Activated CD4-positive, alpha-beta memory T cell treated with anti-CD3 and anti-CD28 coated beads, Interleukin-2, amount 10 ng/mL, durations not matched to agents 7 days and 5 days (primary cell): ENCODE measurements around the gene GPR27. TPM values are rescaled to one million over a fixed set of nuclear protein-coding genes. Genes with fewer than 3 reads are reported as not detected.

Experiments used
- CTCF ChIA-PET: fragments of 350-600 bp; sonication (Branson Sonifier 250); formaldehyde crosslinking; loops from one replicate; lab custom pipeline; 2021; ENCODE audit warnings: antibody characterized with exemption, inconsistent platforms; lab: Charles Lee
- POLR2A ChIA-PET: fragments of 350-600 bp; sonication (Branson Sonifier 250); formaldehyde crosslinking; loops from one replicate; lab custom pipeline; 2021; ENCODE audit warnings: antibody characterized with exemption; lab: Charles Lee
- DNase-seq: peaks from one replicate; pipeline ENCODE4 v3.0.0-alpha.2; 2020
- H3K27ac Mint-ChIP-seq: one replicate; pipeline ENCODE4 v1.8.0; 2021; ENCODE audit warnings: mild to moderate bottlenecking, mixed read lengths
- H3K27me3 Mint-ChIP-seq: one replicate; pipeline ENCODE4 v1.8.0; 2021; ENCODE audit warnings: mixed read lengths
- H3K36me3 Mint-ChIP-seq: one replicate; pipeline ENCODE4 v1.8.0; 2021; ENCODE audit warnings: low read depth, mixed read lengths
- H3K4me1 Mint-ChIP-seq: one replicate; pipeline ENCODE4 v1.8.0; 2021; ENCODE audit warnings: mixed read lengths
- H3K4me3 Mint-ChIP-seq: one replicate; pipeline ENCODE4 v1.8.0; 2021; ENCODE audit warnings: mild to moderate bottlenecking, mixed read lengths
- H3K9me3 Mint-ChIP-seq: one replicate; pipeline ENCODE4 v1.8.0; 2021; ENCODE audit warnings: mixed read lengths
- total RNA-seq, 2 experiments: library from RNA; stranded (reverse); gene quantifications; one replicate each; pipeline ENCODE4 v1.2.3, GENCODE V29; 2021

The GPR27 gene
- total RNA-seq, 2 experiments from 2014 or later = 3.0 to 3.1 TPM

DNA sequence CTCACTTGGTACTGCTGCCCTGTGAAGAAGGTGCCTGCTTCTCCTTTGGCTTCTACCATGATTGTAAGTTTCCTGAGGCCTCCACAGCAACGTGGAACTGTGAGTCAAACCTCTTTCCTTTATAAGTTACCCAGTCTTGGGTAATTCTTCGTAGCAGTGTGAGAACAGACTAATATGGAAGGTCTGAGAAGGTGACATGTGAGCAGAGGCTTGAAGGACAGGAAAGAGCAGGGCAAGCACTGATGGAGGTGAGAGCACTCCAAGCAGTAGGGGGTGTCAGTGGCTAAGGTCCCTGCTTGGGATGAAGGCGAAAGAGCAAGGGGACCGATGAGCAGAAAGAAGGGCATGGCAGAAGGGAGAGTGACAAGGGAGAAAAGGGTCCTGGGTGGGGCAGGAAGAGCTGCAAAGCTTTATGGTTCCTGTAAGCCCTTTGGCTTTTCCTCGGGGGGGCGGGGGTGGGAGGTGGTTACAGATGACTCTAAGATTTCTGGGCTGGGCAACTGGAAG lies 32.0 kb upstream of the GPR27 start:
- ChIA-PET CTCF (interaction anchor here (1.2 to 1.8 kb wide), 2 partner anchors 9 to 11 kb away, joined by 3 to 6 read pairs; no protein-coding TSS in a partner anchor), POLR2A (interaction anchor here (1.5 kb wide), 1 partner anchor 16 kb away, joined by 3 read pairs; no protein-coding TSS in a partner anchor)
- Mint-ChIP-seq H3K4me1 (peaks cover 74% of the 10 kb centered on the region), H3K27ac (peak overlapping the region; percentile 94), H3K4me3 (peak overlapping the region; percentile 69), H3K27me3 (no peaks in the 10 kb centered on the region), H3K9me3 (no peaks in the 10 kb centered on the region), H3K36me3 (peaks cover 52% of the 10 kb centered on the region)
- DNase-seq = peak; percentile 47

DNA sequence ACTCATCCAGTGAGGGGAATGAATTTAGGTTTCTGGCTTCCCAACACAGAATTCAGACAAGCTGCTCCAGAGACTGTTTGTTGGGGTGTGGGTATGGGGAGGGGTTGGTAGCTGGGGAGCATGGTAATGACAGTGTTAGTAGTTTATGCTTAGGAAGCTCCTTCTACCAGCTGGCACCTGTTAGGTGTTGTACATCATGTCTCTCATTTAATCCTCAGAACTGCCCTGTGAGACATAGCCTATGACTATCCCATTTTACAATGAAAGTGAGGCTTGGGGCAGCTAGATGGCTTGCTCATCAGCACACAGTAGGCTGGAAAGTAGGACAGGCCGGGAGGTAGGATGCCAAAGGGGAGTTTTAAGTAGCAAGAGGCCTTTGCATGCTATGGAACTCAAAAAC lies 31.0 kb upstream of the GPR27 start:
- CTCF ChIA-PET = interaction anchor here (0.9 to 3.0 kb wide), 2 partner anchors 12 to 59 kb away, joined by 3 to 13 read pairs; no protein-coding TSS in a partner anchor
- H3K27ac Mint-ChIP-seq = peak overlapping the region; percentile 94
- POLR2A ChIA-PET = interaction anchor here (0.9 to 2.5 kb wide), 2 partner anchors 11 to 20 kb away, joined by 6 to 9 read pairs; no protein-coding TSS in a partner anchor
- H3K27me3 Mint-ChIP-seq = no peaks in the 10 kb centered on the region
- DNase-seq = no peak
- peaks cover 70% of the 10 kb centered on the region for H3K4me1 Mint-ChIP-seq
- H3K9me3 Mint-ChIP-seq = no peaks in the 10 kb centered on the region
- H3K4me3 Mint-ChIP-seq = peak overlapping the region; percentile 69
- H3K36me3 Mint-ChIP-seq = peaks cover 47% of the 10 kb centered on the region

DNA sequence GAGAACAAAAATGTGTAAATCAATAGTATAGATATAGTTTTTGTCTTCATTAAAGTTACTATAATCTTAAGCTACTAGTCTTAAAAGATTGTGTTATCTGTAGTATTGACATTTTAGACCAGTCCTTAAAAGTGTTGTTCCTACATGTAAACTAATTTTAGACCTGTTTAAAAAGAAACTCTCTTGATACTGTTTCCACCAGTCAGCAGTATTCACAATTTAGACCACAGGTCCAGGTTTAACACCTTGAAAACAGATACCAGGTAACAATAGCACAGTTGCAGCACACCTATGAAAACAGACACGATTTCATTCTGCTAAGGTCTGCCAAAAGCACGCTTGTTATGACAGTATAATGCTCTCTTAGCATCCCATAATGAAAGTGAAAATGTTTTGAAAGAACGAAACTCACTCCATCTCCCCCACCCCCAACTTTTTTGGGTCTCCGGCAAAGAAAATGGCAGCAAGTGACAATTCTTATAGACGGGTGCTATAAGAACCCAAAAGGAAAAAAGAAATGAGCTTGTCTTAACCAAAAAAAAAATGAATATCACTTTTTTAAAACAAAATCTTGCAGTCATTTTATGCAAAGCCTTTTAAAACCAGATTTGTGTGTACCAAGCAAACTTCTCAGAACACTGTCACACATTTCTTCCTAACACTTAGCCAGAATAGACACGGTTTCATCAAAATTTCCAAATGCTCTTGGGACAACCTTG lies 30.0 kb upstream of the GPR27 start:
- peaks cover 66% of the 10 kb centered on the region for H3K4me1 Mint-ChIP-seq
- H3K9me3 Mint-ChIP-seq = no peaks in the 10 kb centered on the region
- no peaks in the 10 kb centered on the region for H3K27me3 Mint-ChIP-seq
- peak overlapping the region; percentile 94 for H3K27ac Mint-ChIP-seq
- CTCF ChIA-PET = interaction anchor here (1.5 to 3.0 kb wide), 3 partner anchors 10 to 671 kb away, joined by 3 to 13 read pairs (median 5); no protein-coding TSS in a partner anchor
- peak overlapping the region; percentile 92 for H3K4me3 Mint-ChIP-seq
- POLR2A ChIA-PET = interaction anchor here (1.0 to 2.5 kb wide), 9 partner anchors 9 to 759 kb away, joined by 3 to 11 read pairs (median 5); partner anchors contain the start of genes FOXP1 and RYBP
- DNase-seq = peak; percentile 72
- peaks cover 42% of the 10 kb centered on the region for H3K36me3 Mint-ChIP-seq

DNA sequence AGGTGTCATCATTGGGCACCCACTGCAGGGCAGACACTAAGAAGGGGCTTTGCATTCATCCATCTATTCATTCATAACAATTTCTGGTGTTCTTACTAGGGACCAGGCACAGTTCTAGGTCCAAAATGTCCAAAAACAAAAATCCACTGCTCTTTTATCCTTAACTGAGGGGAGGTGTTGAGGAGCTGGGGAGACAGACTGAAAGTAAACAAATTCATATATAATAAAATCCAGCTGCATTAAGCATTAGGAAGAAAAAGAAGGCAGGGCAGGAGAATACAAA lies 29.5 kb upstream of the GPR27 start:
- Mint-ChIP-seq H3K27ac (peak overlapping the region; percentile 94), H3K27me3 (no peaks in the 10 kb centered on the region), H3K36me3 (peaks cover 39% of the 10 kb centered on the region), H3K9me3 (no peaks in the 10 kb centered on the region), H3K4me3 (peak overlapping the region; percentile 92), H3K4me1 (peaks cover 64% of the 10 kb centered on the region)
- no peak for DNase-seq
- POLR2A ChIA-PET = interaction anchor here (0.8 to 2.5 kb wide), 11 partner anchors 10 to 759 kb away, joined by 3 to 11 read pairs (median 4); partner anchors contain the start of genes FOXP1 and RYBP
- CTCF ChIA-PET = interaction anchor here (1.5 to 3.0 kb wide), 3 partner anchors 9 to 672 kb away, joined by 3 to 13 read pairs (median 5); no protein-coding TSS in a partner anchor

DNA sequence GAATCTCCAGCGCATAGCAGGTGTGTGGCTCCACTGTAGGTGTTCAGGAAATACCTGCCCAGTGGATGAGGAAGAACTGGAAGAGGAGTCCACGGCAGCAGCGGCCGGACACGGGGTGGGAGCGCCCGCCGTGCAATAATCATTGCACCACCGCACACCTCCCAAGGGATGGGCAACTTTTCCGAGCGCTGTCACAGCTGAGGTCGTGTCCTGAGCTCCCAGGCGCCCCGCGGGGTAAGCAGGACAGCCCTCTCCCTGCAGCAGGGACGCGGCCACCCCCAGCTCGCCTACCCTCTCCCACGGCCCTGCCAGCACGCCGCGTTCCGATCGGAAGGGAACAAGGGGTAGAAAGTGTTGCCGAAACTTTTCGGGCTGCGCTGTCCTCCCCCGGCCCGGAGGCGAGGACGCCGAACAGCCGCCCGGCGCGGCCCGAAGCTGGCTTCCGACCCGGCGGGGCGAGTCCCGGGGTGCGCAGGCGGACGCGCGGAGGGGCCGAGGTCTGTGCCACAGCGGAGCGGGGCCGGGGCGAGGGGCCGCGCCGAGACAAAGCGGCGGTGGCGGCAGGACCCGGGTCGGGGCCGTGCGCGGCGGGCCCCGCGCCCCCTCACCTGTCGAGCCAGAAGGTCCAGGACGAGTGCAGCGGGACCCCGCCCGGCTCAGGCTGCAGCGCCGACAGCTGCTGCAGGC lies 28.9 kb upstream of the GPR27 start:
- POLR2A ChIA-PET = interaction anchor here (0.8 to 2.5 kb wide), 11 partner anchors 10 to 758 kb away, joined by 3 to 11 read pairs (median 4); partner anchors contain the start of genes FOXP1 and RYBP
- Mint-ChIP-seq H3K9me3 (no peaks in the 10 kb centered on the region), H3K4me1 (peaks cover 64% of the 10 kb centered on the region), H3K36me3 (peaks cover 34% of the 10 kb centered on the region), H3K4me3 (peak overlapping the region; percentile 92), H3K27ac (peak overlapping the region; percentile 94), H3K27me3 (no peaks in the 10 kb centered on the region)
- CTCF ChIA-PET = interaction anchor here (1.5 to 3.0 kb wide), 3 partner anchors 9 to 672 kb away, joined by 3 to 13 read pairs (median 5); no protein-coding TSS in a partner anchor
- peak; percentile 44 for DNase-seq

DNA sequence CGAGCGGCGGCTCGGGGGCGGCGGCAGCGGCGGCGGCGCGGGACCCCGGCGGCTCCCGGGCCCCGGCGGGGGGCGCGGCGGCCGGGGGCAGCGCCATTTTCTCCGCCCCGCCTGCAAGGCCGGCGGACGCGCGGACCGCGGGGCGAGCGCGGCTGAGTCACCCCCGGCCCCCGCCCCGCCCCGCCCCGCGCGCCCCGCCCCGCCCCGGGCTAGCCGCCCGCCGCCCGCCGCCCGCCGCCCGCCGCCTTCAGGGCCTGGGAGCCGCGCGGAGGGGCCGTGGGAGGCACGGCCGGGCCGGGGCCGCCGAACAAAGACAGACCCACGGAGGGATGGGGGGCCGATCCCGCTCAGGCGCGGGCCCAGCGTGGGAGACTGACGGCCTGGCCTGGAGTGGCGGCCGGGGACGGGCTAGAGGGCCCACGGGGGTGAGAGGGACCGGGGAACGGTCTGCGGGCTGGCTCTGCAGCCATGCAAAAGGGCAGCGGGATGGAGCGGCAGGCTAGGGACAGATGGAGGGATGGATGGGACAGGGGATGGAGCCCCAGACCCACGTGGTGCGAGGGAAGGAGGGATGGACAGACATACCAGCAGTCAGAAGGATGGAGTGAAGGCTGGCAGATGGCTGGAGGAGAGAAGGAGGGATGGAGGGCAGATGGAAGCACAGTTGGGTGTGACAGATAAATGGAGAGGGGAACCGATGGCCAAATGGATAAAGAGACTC lies 28.2 kb upstream of the GPR27 start, which contains the start of gene EIF4E3:
EIF4E3 (minus strand) TSS at position 132 of the 721 bp plus-strand sequence; CDS start at position 97, 35 bp downstream.
- Mint-ChIP-seq H3K4me3 (peak within 1 kb of the TSS; percentile 94), H3K36me3 (peaks cover 32% of the 10 kb centered on the region), H3K9me3 (no peaks in the 10 kb centered on the region), H3K27me3 (no peaks in the 10 kb centered on the region), H3K27ac (peak within 1 kb of the TSS; percentile 94), H3K4me1 (peaks cover 69% of the 10 kb centered on the region)
- ChIA-PET POLR2A (interaction anchor here (0.7 to 2.5 kb wide), 7 partner anchors 14 to 722 kb away, joined by 3 to 11 read pairs (median 7); partner anchors contain the start of gene FOXP1), CTCF (interaction anchor here (1.6 to 3.0 kb wide), 2 partner anchors 8 to 14 kb away, joined by 5 to 13 read pairs; no protein-coding TSS in a partner anchor)
- DNase-seq = peak; percentile 50

- ChIA-PET CTCF (interaction anchor here (0.7 to 1.6 kb wide), 2 partner anchors 15 to 149 kb away, joined by 3 to 13 read pairs; no protein-coding TSS in a partner anchor), POLR2A (interaction anchor here (0.7 to 2.0 kb wide), 3 partner anchors 15 to 721 kb away, joined by 3 to 7 read pairs (median 3); no protein-coding TSS in a partner anchor)
- peak overlapping the region; percentile 94 for H3K4me3 Mint-ChIP-seq
- DNase-seq = peak; percentile 59
- peaks cover 24% of the 10 kb centered on the region for H3K36me3 Mint-ChIP-seq
- peak overlapping the region; percentile 91 for H3K27ac Mint-ChIP-seq
- H3K27me3 Mint-ChIP-seq = no peaks in the 10 kb centered on the region
- peaks cover 69% of the 10 kb centered on the region for H3K4me1 Mint-ChIP-seq
- no peaks in the 10 kb centered on the region for H3K9me3 Mint-ChIP-seq
These were observed 27.5 kb upstream of the GPR27 start for GRCh38 chr3:71726146-71726545.

GRCh38 chr3:71728632-71729342 lies 24.9 kb upstream of the GPR27 start:
- DNase-seq = no peak
- no peak overlapping the region for H3K27ac Mint-ChIP-seq

GRCh38 chr3:71732637-71733036 lies 21.0 kb upstream of the GPR27 start:
- CTCF ChIA-PET = interaction anchor here (0.6 to 2.0 kb wide), 4 partner anchors 8 to 364 kb away, joined by 3 to 5 read pairs (median 4); partner anchors contain the start of gene EIF4E3
- no peaks in the 10 kb centered on the region for H3K36me3 Mint-ChIP-seq
- POLR2A ChIA-PET = no interaction called here
- no peak overlapping the region for H3K4me3 Mint-ChIP-seq
- no peak overlapping the region for H3K27ac Mint-ChIP-seq
- peaks cover 21% of the 10 kb centered on the region for H3K27me3 Mint-ChIP-seq
- no peak for DNase-seq
- no peaks in the 10 kb centered on the region for H3K9me3 Mint-ChIP-seq
- H3K4me1 Mint-ChIP-seq = peaks cover 30% of the 10 kb centered on the region

More at GRCh38 chr3:71728632-71729342, 24.9 kb upstream of the GPR27 start:
- Mint-ChIP-seq H3K9me3 (no peaks in the 10 kb centered on the region), H3K4me1 (peaks cover 46% of the 10 kb centered on the region), H3K36me3 (peaks cover 13% of the 10 kb centered on the region), H3K27me3 (no peaks in the 10 kb centered on the region), H3K4me3 (no peak overlapping the region)
- ChIA-PET CTCF (interaction anchor here (0.7 to 3.0 kb wide), 10 partner anchors 10 to 147 kb away, joined by 3 to 49 read pairs (median 8); no protein-coding TSS in a partner anchor), POLR2A (interaction anchor here (1.5 kb wide), 1 partner anchor 12 kb away, joined by 3 read pairs; no protein-coding TSS in a partner anchor)

GRCh38 chr3:71733319-71733718 lies 20.3 kb upstream of the GPR27 start:
- H3K27ac Mint-ChIP-seq = no peak overlapping the region
- DNase-seq = no peak
- POLR2A ChIA-PET = no interaction called here

GRCh38 chr3:71734881-71735280 lies 18.8 kb upstream of the GPR27 start:
- Mint-ChIP-seq H3K4me3 (no peak overlapping the region), H3K4me1 (peaks cover 15% of the 10 kb centered on the region), H3K27ac (no peak overlapping the region), H3K36me3 (no peaks in the 10 kb centered on the region), H3K9me3 (peaks cover 2% of the 10 kb centered on the region), H3K27me3 (peaks cover 37% of the 10 kb centered on the region)
- CTCF ChIA-PET = no interaction called here
- no peak for DNase-seq
- POLR2A ChIA-PET = no interaction called here

More at GRCh38 chr3:71733319-71733718, 20.3 kb upstream of the GPR27 start:
- Mint-ChIP-seq H3K4me1 (peaks cover 28% of the 10 kb centered on the region), H3K4me3 (no peak overlapping the region), H3K9me3 (no peaks in the 10 kb centered on the region), H3K36me3 (no peaks in the 10 kb centered on the region), H3K27me3 (peaks cover 28% of the 10 kb centered on the region)
- CTCF ChIA-PET = interaction anchor here (0.9 to 2.0 kb wide), 4 partner anchors 9 to 1089 kb away, joined by 3 to 5 read pairs (median 4); partner anchors contain the start of gene EIF4E3
